Activated naive CD4-positive, alpha-beta T cell treated with anti-CD3 and anti-CD28 coated beads for 36 hours (primary cell): ENCODE measurements around the gene MPV17. TPM values are rescaled to one million over a fixed set of nuclear protein-coding genes. Genes with fewer than 3 reads are reported as not detected.
"Not testable (repeated sequence)": the region's sequence is repeated elsewhere in the genome, so short reads cannot be mapped to it uniquely, and the experiment has no call there.

Source experiments
- CTCF ChIA-PET: fragments of 350-600 bp; sonication (Branson Sonifier 250); formaldehyde crosslinking; loops from one replicate; lab custom pipeline; 2021; ENCODE audit warnings: antibody characterized with exemption; lab: Charles Lee
- DNase-seq: peaks from one replicate; pipeline ENCODE4 v3.0.0-alpha.2; 2020
- H3K27ac Mint-ChIP-seq: one replicate; pipeline ENCODE4 v1.8.0; 2021; ENCODE audit warnings: mild to moderate bottlenecking, mixed read lengths
- H3K27me3 Mint-ChIP-seq: one replicate; pipeline ENCODE4 v1.8.0; 2021; ENCODE audit warnings: low read depth, mixed read lengths
- H3K36me3 Mint-ChIP-seq: one replicate; pipeline ENCODE4 v1.8.0; 2021; ENCODE audit warnings: low read depth, mixed read lengths
- H3K4me1 Mint-ChIP-seq: one replicate; pipeline ENCODE4 v1.8.0; 2021; ENCODE audit warnings: low read depth, mixed read lengths
- H3K4me3 Mint-ChIP-seq: one replicate; pipeline ENCODE4 v1.8.0; 2021; ENCODE audit warnings: mild to moderate bottlenecking, moderate library complexity, mixed read lengths
- H3K9me3 Mint-ChIP-seq: one replicate; pipeline ENCODE4 v1.8.0; 2021; ENCODE audit warnings: mixed read lengths
- intact Hi-C: fragments of 100-400 bp; cut with micrococcal nuclease; formaldehyde crosslinking; loops from one replicate; pipeline ENCODE4 v1.15.1; 2023
- total RNA-seq, 2 experiments: library from RNA; stranded (reverse); gene quantifications; one replicate each; pipeline ENCODE4 v1.2.3, GENCODE V29; 2021

Gene MPV17
- total RNA-seq, 2 experiments from 2014 or later = 80.2 to 82.3 TPM

- H3K27me3 Mint-ChIP-seq = peaks cover 2% of the 10 kb centered on the region
- no peaks in the 10 kb centered on the region for H3K4me1 Mint-ChIP-seq
These were observed 34.3 kb downstream of the MPV17 start for GRCh38 chr2:27288610-27289009.

DNA sequence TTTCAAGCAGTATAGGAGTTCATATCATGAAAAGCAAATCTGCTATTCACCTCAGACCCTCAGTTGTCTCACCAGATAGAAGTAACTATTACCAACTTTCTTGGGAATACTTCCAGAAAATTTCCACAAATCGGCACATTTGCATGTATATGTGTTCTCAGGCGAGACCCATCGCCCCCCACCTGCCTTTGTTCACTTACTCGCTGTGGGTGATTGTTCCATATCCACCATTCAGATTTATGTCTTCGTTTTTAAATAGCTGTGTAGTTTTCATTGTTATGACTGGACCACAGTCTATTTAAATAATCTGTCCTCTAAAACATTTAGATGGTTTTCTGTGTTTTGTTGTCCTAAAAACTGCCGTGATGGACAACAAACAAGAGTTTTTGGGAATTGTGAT is 37.4 kb downstream of the MPV17 start:
- intact Hi-C loops = no loop called here
- no peak for DNase-seq
- CTCF ChIA-PET = no interaction called here
- no peaks in the 10 kb centered on the region for H3K27me3 Mint-ChIP-seq
- H3K4me3 Mint-ChIP-seq = no peak overlapping the region
- no peaks in the 10 kb centered on the region for H3K9me3 Mint-ChIP-seq
- no peak overlapping the region for H3K27ac Mint-ChIP-seq
- H3K4me1 Mint-ChIP-seq = no peaks in the 10 kb centered on the region
- H3K36me3 Mint-ChIP-seq = no peaks in the 10 kb centered on the region

More at GRCh38 chr2:27288610-27289009, 34.3 kb downstream of the MPV17 start:
- CTCF ChIA-PET = interaction anchor here (1.2 to 1.4 kb wide), 2 partner anchors 9 to 14 kb away, joined by 3 read pairs; no protein-coding TSS in a partner anchor
- intact Hi-C loops = no loop called here
- Mint-ChIP-seq H3K4me3 (no peak overlapping the region), H3K36me3 (no peaks in the 10 kb centered on the region), H3K9me3 (no peaks in the 10 kb centered on the region), H3K27ac (no peak overlapping the region)
- DNase-seq = no peak

DNA sequence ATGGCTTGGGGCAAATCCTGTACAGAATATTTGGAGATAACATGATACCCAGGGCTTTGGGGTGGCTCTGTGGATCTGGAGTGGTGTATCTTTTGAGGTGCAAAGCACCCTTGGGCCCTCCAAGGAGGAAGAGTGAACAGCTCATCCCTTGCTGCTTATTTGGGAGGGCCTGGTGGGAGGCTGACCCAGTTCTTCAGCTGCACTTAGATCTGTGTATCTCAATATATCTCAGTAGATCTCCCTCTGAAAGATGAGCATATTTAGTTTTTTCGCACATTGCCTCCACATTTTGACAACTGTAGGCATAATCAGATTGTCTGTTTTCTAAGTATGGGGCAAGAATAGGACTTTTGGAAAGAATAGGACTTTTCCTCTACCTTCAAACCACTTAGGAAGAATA is 37.9 kb downstream of the MPV17 start:
- H3K27ac Mint-ChIP-seq = no peak overlapping the region
- no peak for DNase-seq
- H3K27me3 Mint-ChIP-seq = no peaks in the 10 kb centered on the region
- H3K9me3 Mint-ChIP-seq = no peaks in the 10 kb centered on the region
- H3K4me3 Mint-ChIP-seq = no peak overlapping the region
- intact Hi-C loops = no loop called here
- no peaks in the 10 kb centered on the region for H3K36me3 Mint-ChIP-seq
- CTCF ChIA-PET = interaction anchor here (1.0 kb wide), 1 partner anchor 184 kb away, joined by 3 read pairs; no protein-coding TSS in a partner anchor
- H3K4me1 Mint-ChIP-seq = no peaks in the 10 kb centered on the region

GRCh38 chr2:27282892-27283291 is 40.0 kb downstream of the MPV17 start:
- intact Hi-C loops = no loop called here
- Mint-ChIP-seq H3K9me3 (no peaks in the 10 kb centered on the region), H3K36me3 (no peaks in the 10 kb centered on the region)

GRCh38 chr2:27281855-27282559 is 40.9 kb downstream of the MPV17 start, which contains the start of gene TRIM54:
TRIM54 (plus strand) TSS chr2:27282429; CDS start chr2:27282732, 303 bp downstream.
- no peak for DNase-seq
- peaks cover 2% of the 10 kb centered on the region for H3K4me1 Mint-ChIP-seq
- intact Hi-C loops = no loop called here
- H3K36me3 Mint-ChIP-seq = no peaks in the 10 kb centered on the region
- H3K4me3 Mint-ChIP-seq = no peak within 1 kb of the TSS
- H3K27ac Mint-ChIP-seq = no peak within 1 kb of the TSS
- H3K27me3 Mint-ChIP-seq = peaks cover 2% of the 10 kb centered on the region
- H3K9me3 Mint-ChIP-seq = no peaks in the 10 kb centered on the region
- CTCF ChIA-PET = interaction anchor here (0.6 to 5.3 kb wide), 12 partner anchors 9 to 327 kb away, joined by 3 to 68 read pairs (median 5); no protein-coding TSS in a partner anchor

More at GRCh38 chr2:27282892-27283291, 40.0 kb downstream of the MPV17 start:
- no peak for DNase-seq
- H3K27me3 Mint-ChIP-seq = peaks cover 2% of the 10 kb centered on the region
- H3K4me1 Mint-ChIP-seq = peaks cover 2% of the 10 kb centered on the region
- no peak overlapping the region for H3K27ac Mint-ChIP-seq
- CTCF ChIA-PET = interaction anchor here (0.7 to 5.3 kb wide), 10 partner anchors 10 to 33 kb away, joined by 3 to 68 read pairs (median 4); no protein-coding TSS in a partner anchor
- H3K4me3 Mint-ChIP-seq = no peak overlapping the region

DNA sequence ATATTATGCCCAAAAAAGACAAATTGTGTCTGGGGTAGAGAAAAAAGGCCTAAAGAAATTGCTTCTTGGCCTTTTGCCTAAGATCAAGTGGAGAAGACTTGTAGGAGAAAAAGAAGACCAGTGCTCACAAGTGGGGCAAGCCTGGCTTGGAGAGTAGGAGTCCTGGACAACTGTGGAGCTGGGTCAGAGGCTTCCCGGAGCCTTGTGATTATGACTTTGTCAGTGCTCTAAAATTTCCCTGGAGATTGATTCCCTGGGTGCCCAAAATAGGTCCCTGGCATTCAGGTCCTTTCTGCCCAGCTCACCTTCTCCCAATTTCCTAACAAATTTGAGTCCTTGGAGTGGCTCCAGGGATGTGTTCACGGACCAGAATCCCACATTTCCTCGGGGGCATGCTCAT is 41.5 kb downstream of the MPV17 start:
- no peak overlapping the region for H3K27ac Mint-ChIP-seq
- H3K4me3 Mint-ChIP-seq = no peak overlapping the region
- intact Hi-C loops = no loop called here
- peaks cover 2% of the 10 kb centered on the region for H3K27me3 Mint-ChIP-seq
- CTCF ChIA-PET = interaction anchor here (0.6 to 5.3 kb wide), 13 partner anchors 9 to 326 kb away, joined by 3 to 68 read pairs (median 5); partner anchors contain the start of gene SLC30A3
- no peaks in the 10 kb centered on the region for H3K9me3 Mint-ChIP-seq
- DNase-seq = no peak
- no peaks in the 10 kb centered on the region for H3K36me3 Mint-ChIP-seq
- peaks cover 2% of the 10 kb centered on the region for H3K4me1 Mint-ChIP-seq

- H3K4me3 Mint-ChIP-seq = no peak overlapping the region
- H3K36me3 Mint-ChIP-seq = no peaks in the 10 kb centered on the region
- DNase-seq = no peak
- H3K4me1 Mint-ChIP-seq = peaks cover 2% of the 10 kb centered on the region
- H3K27me3 Mint-ChIP-seq = peaks cover 2% of the 10 kb centered on the region
- CTCF ChIA-PET = interaction anchor here (0.5 to 5.3 kb wide), 15 partner anchors 10 to 256 kb away, joined by 3 to 68 read pairs (median 5); partner anchors contain the start of gene SLC30A3
- intact Hi-C loops = loop anchor here (1.0 kb wide), 6 partner anchors 16 to 320 kb away; partner anchors contain the start of gene KHK
- no peaks in the 10 kb centered on the region for H3K9me3 Mint-ChIP-seq
- no peak overlapping the region for H3K27ac Mint-ChIP-seq
These were observed 42.1 kb downstream of the MPV17 start for GRCh38 chr2:27280826-27281225.

DNA sequence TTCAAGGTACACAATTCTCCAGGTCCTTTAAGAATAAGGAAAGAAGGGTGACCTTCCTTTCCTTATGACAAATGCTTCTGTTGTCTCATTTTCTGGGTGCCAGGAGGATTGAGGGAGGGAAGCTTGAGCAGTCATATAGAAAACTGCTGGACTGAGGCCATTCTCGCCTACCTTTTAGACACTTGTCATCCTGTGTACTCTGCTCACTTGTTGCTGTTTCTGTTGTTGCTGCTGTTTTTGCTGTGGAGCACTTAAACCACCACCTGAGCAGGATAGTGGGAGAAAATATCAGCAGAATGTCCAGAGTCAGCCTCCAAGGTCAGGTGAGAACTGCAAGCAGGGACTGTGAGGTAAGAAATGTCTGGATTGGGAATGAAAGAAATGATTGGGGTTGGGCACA is 44.9 kb downstream of the MPV17 start:
- CTCF ChIA-PET = interaction anchor here (3.5 to 5.3 kb wide), 4 partner anchors 13 to 180 kb away, joined by 33 to 68 read pairs (median 39); partner anchors contain the start of gene SLC30A3
- intact Hi-C loops = no loop called here
- peaks cover 2% of the 10 kb centered on the region for H3K27me3 Mint-ChIP-seq

GRCh38 chr2:27275211-27276150 is 47.4 kb downstream of the MPV17 start, which contains the start of gene DNAJC5G:
DNAJC5G (plus strand) TSS chr2:27275433; CDS start chr2:27276729, 1,296 bp downstream.
- H3K27me3 Mint-ChIP-seq = peaks cover 2% of the 10 kb centered on the region

More for the DNA sequence above, 44.9 kb downstream of the MPV17 start:
- Mint-ChIP-seq H3K4me3 (no peak overlapping the region), H3K27ac (no peak overlapping the region), H3K36me3 (no peaks in the 10 kb centered on the region), H3K9me3 (no peaks in the 10 kb centered on the region), H3K4me1 (peaks cover 2% of the 10 kb centered on the region)
- no peak for DNase-seq

DNA sequence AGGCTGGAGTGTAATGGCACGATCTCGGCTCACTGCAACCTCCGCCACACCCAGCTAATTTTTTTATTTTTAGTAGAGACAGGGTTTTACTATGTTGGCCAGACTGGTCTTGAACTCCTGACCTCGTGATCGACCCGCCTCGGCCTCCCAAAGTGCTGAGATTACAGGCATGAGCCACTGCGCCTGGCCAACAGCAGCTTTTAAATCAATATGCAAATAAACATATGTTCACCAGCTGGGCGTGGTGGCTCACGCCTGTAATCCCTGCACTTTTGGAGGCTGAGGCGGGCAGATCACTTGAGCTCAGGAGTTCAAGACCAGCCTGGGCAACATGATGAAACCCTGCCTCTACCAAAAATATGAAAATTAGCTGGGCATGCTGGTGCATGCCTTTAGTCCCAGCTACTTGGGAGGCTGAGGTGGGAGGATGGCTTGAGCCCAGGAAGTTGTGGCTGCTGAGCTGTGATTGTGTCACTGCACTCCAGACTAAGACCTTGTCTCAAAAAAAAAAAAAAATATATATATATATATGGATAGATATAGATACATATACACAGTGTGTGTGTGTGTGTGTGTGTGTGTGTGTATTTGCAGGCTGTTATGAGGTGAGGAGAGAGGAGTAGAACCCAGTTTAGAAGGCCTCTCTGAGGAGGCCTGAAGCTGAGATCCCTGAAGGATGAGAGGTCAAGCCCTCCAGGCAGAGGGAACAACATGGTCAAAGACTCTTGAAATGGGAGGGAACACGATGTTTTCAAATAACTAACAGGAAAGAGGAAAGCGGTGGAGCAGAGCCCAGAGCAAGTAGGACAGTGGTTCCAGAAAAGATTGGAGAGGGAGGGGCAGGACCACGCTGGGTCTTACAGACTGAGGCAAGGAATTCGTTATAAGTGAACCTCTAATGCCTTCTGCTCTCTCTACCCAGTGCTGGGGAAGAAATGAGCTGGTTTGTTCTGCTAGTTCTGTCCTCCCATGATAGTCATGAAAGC is 50.1 kb downstream of the MPV17 start:
- CTCF ChIA-PET = interaction anchor here (0.6 to 3.5 kb wide), 10 partner anchors 7 to 427 kb away, joined by 3 to 20 read pairs (median 4); no protein-coding TSS in a partner anchor
- H3K4me1 Mint-ChIP-seq = not testable (repeated sequence)

More at GRCh38 chr2:27275211-27276150, 47.4 kb downstream of the MPV17 start, which contains the start of gene DNAJC5G:
- H3K27ac Mint-ChIP-seq = no peak within 1 kb of the TSS
- CTCF ChIA-PET = interaction anchor here (0.6 to 1.1 kb wide), 5 partner anchors 11 to 332 kb away, joined by 3 to 8 read pairs (median 4); no protein-coding TSS in a partner anchor
- no peak within 1 kb of the TSS for H3K4me3 Mint-ChIP-seq
- intact Hi-C loops = no loop called here
- H3K36me3 Mint-ChIP-seq = no peaks in the 10 kb centered on the region
- H3K4me1 Mint-ChIP-seq = peaks cover 2% of the 10 kb centered on the region
- H3K9me3 Mint-ChIP-seq = no peaks in the 10 kb centered on the region
- DNase-seq = no peak

More for the DNA sequence above, 50.1 kb downstream of the MPV17 start:
- intact Hi-C loops, H3K36me3 Mint-ChIP-seq, H3K27ac Mint-ChIP-seq, H3K27me3 Mint-ChIP-seq, H3K9me3 Mint-ChIP-seq, H3K4me3 Mint-ChIP-seq, DNase-seq: not testable (repeated sequence)
